Body of pancreas (tissue), 4 donors: ENCODE data around the gene EHBP1. TPM values are rescaled to one million over a fixed set of nuclear protein-coding genes. Genes with fewer than 3 reads are reported as not detected.

Source experiments
- ATAC-seq: fragments of 150-250 bp; one replicate; pipeline ENCODE4 v1.9.1; 2016
- DNase-seq, 4 donors: peaks; one replicate each; pipeline ENCODE4 v3.0.0-alpha.2; 2019
- H3K27ac ChIP-seq, 4 donors: fragments of 200-600 bp; sonication (generic); 1 replicate in 3 of 4; 2 replicates in 1 of 4; pipeline versions ENCODE4 v1.5.1 to v1.6.1; 2016 to 2019; ENCODE audit warnings: mild to moderate bottlenecking in 1 of 4, mixed read lengths in 1 of 4, moderate library complexity in 1 of 4
- H3K27me3 ChIP-seq, 2 donors: fragments of 200-600 bp; sonication (generic); one replicate each; pipeline ENCODE4 v1.6.0; 2016; ENCODE audit warnings: mild to moderate bottlenecking in 1 of 2
- H3K36me3 ChIP-seq, 2 donors: fragments of 200-600 bp; sonication (generic); replicated peaks in 1 of 2; 2 replicates each; pipeline ENCODE4 v1.5.1; 2016; ENCODE audit warnings: low read depth in 2 of 2; ENCODE audit not compliant: insufficient read depth in 1 of 2
- H3K4me1 ChIP-seq: fragments of 200-600 bp; sonication (generic); one replicate; pipeline ENCODE4 v1.6.0; 2016
- H3K4me3 ChIP-seq, 2 donors: fragments of 200-600 bp; sonication (generic); 1 replicate in 1 of 2; 2 replicates in 1 of 2; pipeline ENCODE4 v1.5.1; 2016 to 2019
- H3K9me3 ChIP-seq, 3 donors: fragments of 200-600 bp; sonication (generic); 1 replicate in 2 of 3; 2 replicates in 1 of 3; pipeline ENCODE4 v1.5.1; 2016
- CTCF ChIP-seq, 7 experiments: fragments of 450-650 bp in 4 of 7; fragments of 200-600 bp in 3 of 7; sonication (generic) in 3 of 7; IDR thresholded peaks; one replicate each; pipeline ENCODE4 v1.5.1; 2016 to 2019; ENCODE audit warnings: antibody characterized with exemption in 7 of 7
- POLR2A ChIP-seq, 3 donors: fragments of 450-650 bp; IDR thresholded peaks; one replicate each; pipeline ENCODE4 v1.6.1; 2016; ENCODE audit warnings: antibody characterized with exemption in 3 of 3, mild to moderate bottlenecking in 2 of 3
- WGBS, 2 donors: methylation state at CpG; one replicate each; pipeline ENCODE4 v1.1.5; 2017; 5-methylcytosine and 5-hydroxymethylcytosine counted together
- intact Hi-C: fragments of 100-400 bp; cut with DNase I; formaldehyde crosslinking; loops from one replicate; pipeline ENCODE4 v1.15.1; 2023
- total RNA-seq, 2 donors: library from RNA; depleted of rRNA; stranded (reverse); fragments of >200 nt; gene quantifications; one replicate each; pipeline ENCODE4 v1.1.0, GENCODE V29; 2016

Gene EHBP1
- total RNA-seq, 2 donors from 2014 or later, result 43.6 to 45.8 TPM

GRCh38 chr2:62692225-62692624 is 13.3 kb upstream of the EHBP1 start:
- TF ChIP-seq CTCF (IDR thresholded peaks at IDR 0.05), result no peak
- no peak for TF ChIP-seq POLR2A (IDR thresholded peaks at IDR 0.05)
- H3K4me1 ChIP-seq, result no peaks in the 10 kb centered on the region
- no peaks in the 10 kb centered on the region for H3K27me3 ChIP-seq
- H3K27ac ChIP-seq, result no peak overlapping the region
- no peaks in the 10 kb centered on the region for H3K9me3 ChIP-seq
- H3K4me3 ChIP-seq, result no peak overlapping the region
- intact Hi-C loops, result loop anchor here (10.0 kb wide), 1 partner anchor 217 kb away; no protein-coding TSS in a partner anchor
- H3K36me3 ChIP-seq, result no peaks in the 10 kb centered on the region
- no peak for ATAC-seq
- no peak for DNase-seq

- intact Hi-C loops, result loop anchor here (10.0 kb wide), 1 partner anchor 224 kb away; no protein-coding TSS in a partner anchor
- no peak overlapping the region for H3K4me3 ChIP-seq
- TF ChIP-seq POLR2A (IDR thresholded peaks at IDR 0.05) (no peak), CTCF (IDR thresholded peaks at IDR 0.05) (no peak)
- WGBS, 2 donors, result 74 to 81% methylated on average over 1 of the region's 1 CpG
- H3K27ac ChIP-seq, result no peak overlapping the region
- DNase-seq, result no peak
- H3K36me3 ChIP-seq, result no peaks in the 10 kb centered on the region
- no peaks in the 10 kb centered on the region for H3K4me1 ChIP-seq
- H3K9me3 ChIP-seq, result no peaks in the 10 kb centered on the region
- no peaks in the 10 kb centered on the region for H3K27me3 ChIP-seq
- no peak for ATAC-seq
Observed at GRCh38 chr2:62698653-62699052, 6.9 kb upstream of the EHBP1 start.

GRCh38 chr2:62704654-62705006 is 883 bp upstream of the EHBP1 start:
- intact Hi-C loops, result no loop called here
- no peaks in the 10 kb centered on the region for H3K36me3 ChIP-seq
- no peaks in the 10 kb centered on the region for H3K27me3 ChIP-seq
- no peak for ATAC-seq
- H3K4me3 ChIP-seq, result peak overlapping the region; percentile 1 to 40
- no peak for DNase-seq
- H3K27ac ChIP-seq, result peak overlapping the region; percentile 60 to 92 (median 87)
- TF ChIP-seq CTCF (IDR thresholded peaks at IDR 0.05), result no peak
- no peak for TF ChIP-seq POLR2A (IDR thresholded peaks at IDR 0.05)
- peaks cover 40% of the 10 kb centered on the region for H3K4me1 ChIP-seq
- WGBS, 2 donors, result 7 to 10% methylated on average over 2 of the region's 2 CpGs
- no peaks in the 10 kb centered on the region for H3K9me3 ChIP-seq

GRCh38 chr2:62705859-62706720 is 577 bp downstream of the EHBP1 start:
- H3K27me3 ChIP-seq, result no peaks in the 10 kb centered on the region
- DNase-seq (peak; percentile 61 to 69 (median 68)), ATAC-seq (peak; percentile 20)
- H3K27ac ChIP-seq, result peak overlapping the region; percentile 88 to 93 (median 90)
- peaks cover 48% of the 10 kb centered on the region for H3K4me1 ChIP-seq
- no peaks in the 10 kb centered on the region for H3K36me3 ChIP-seq
- TF ChIP-seq CTCF (IDR thresholded peaks at IDR 0.05) (peak in 5 of 7 experiments; percentile 21 to 51 (median 43)), POLR2A (IDR thresholded peaks at IDR 0.05) (peak in 1 of 3 donors; percentile 34)
- intact Hi-C loops, result no loop called here
- 1% methylated on average over 29 to 44 of the region's 57 CpGs for WGBS, 2 donors
- H3K9me3 ChIP-seq, result no peaks in the 10 kb centered on the region
- peak overlapping the region; percentile 89 to 99 for H3K4me3 ChIP-seq
